Measurements from ENCODE around the gene CYP19A1.
"Not testable (repeated sequence)": the region's sequence is repeated elsewhere in the genome, so short reads cannot be mapped to it uniquely, and the experiment has no call there.

The CYP19A1 gene

DNA sequence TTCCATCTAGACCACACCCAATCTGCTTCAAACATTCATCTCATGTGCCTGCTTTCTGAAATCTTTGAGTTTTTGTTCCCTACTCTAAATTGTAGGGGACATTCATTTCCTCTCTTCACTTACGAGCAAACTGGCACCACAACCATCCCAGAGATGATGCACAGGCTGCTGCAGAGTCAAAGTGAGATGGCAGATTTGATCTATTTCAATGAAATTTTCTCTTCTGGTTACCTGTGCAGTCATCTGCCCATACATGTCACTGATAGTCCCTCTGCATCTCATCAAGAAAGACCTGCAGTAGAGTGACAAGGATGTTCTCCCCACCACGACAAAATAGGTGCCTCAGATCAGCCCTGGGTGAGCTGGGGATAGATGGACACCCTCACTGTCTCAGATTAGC, 125.5 kb downstream of the CYP19A1 start:
- DNase-seq (ENCODE audit: low read depth in 2 of 2): no peak

DNA sequence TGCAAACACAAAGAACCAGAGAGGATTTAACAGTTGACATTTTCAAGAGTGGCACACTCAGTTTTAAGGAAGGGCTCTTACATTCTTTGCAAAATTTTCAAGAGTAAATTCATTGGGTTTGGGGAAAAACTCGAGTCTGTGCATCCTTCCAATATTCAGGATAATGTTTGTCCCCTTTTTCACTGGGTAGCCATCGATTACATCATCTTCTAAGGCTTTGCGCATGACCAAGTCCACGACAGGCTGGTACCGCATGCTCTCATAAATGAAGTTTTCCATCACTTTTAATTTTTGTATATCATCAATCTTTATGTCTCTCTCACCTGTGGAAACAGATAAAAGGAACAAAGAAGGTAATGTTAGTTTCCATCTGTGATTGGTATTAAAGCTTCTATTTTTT, 126.2 kb downstream of the CYP19A1 start:
- DNase-seq (ENCODE audit: low read depth in 2 of 2): no peak

DNA sequence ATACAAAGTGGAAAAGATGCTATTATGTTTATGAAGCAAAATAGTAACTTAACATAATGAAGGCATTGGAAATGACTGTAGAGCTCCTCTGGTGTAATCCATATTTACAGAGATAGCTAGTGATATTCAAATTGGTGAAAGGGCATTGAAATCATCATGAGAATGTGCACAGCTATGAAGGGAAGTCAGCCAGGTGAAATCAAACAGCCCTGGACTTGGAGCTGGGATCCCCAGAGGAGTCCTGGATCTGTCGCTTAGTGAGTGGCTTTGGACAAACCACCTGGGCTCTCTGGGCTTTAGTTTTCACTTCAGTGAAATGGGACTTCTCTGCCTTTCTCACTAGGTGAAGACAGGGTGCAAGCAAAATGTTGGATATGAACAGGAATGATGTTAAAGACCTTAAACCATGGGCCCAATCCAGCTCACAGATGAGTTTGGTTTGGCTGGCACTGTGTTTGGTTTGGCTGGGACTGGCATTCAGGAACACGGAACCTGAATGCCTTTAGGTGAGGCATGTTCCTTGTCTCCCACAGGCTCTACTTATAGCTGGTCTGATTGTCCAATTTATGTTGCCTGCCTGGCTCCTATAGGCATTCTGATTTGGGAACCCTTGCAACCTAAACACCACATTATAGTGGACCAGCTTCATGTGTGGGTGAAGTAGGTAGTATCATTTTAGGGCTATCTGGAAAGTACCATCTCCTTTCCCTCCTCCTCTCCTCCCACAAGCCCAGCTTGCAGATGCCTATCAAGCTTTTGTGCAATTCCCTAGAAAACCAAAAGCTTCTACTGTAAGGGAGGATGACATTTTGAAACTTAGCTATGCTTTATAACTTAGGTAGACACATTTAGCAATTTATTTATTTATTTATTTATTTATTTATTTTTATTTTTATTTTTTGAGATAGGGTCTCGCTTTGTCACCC, 133.1 kb downstream of the CYP19A1 start:
- no peak for DNase-seq (ENCODE audit: low read depth in 2 of 2)

DNA sequence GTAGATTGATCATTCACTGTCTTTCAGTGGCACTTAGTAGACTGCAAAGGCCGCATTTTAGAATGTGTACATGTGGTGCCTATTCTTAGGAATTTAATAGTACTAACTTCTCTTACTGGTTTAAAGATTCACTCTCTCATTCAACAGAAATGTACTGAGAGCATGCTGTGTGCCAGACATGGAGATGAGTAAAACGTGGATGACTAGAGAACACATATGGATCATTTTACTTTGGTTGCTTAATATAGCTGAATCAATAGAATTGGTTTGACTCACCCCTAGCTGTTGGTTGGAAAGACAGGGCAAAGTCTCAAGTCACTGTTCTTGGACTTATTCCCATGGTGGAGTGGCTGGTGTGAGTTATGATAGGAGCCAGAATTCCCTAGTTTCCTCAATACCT, 134.6 kb downstream of the CYP19A1 start:
- DNase-seq (ENCODE audit: low read depth in 2 of 2): no peak

DNA sequence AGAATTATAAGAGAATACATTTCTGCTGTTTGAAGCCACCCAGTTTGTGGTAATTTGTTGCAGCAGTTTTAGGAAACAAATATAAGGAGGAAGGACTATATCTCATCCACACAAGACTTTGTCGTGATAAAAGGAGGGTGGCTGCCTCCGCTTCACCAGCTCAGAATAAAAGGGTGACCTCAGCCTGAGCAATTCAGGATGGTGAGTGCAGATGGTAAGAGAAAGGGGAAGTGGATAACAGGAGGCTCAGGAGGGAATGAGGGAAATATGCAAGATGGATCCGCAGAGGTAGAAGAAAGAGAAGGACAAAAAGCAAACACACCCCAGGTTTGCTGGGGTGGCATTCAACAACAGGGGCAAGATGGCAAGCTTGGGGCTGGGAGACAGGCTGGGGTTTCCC, 135.6 kb downstream of the CYP19A1 start:
- no peak for DNase-seq (ENCODE audit: low read depth in 2 of 2)

DNA sequence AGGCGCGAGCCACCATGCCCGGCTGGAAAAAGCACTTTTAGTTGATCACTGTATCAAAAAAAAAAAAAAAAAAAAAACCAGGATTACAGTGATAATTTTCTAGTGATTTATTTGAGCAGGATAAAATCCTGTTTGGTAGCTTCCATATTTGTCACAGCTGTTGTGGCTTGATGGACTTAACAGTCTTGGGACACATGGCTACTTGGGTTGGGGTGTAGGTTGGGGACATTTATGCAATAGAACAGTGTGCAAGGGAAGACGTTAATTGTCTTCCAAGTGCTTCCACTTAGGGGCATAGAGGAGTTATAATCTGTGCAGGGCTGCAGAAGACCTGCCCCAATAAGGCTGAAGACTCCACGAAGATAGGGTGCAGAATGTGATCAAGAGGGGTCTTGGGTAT, 136.8 kb downstream of the CYP19A1 start:
- DNase-seq (ENCODE audit: low read depth in 2 of 2): no peak

DNA sequence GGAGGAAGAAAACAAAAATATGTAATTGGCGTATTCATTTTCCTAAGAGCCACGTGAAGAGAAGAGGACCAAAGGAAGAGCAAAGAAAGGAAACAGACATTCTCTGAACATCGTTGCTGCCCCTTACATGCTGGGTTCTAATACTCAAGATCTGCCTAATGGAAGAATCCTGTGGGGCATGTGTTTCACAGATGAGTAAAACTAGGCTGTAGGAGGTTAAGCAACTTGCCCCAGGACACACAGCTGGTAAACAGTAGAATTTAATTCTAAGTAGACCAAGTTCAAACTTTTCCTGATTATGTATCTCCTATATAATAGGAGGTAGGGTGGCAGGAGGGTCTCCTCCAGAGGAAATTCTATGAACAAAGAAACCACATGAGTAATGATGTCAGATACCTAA, 137.6 kb downstream of the CYP19A1 start:
- DNase-seq (ENCODE audit: low read depth in 2 of 2): no peak

DNA sequence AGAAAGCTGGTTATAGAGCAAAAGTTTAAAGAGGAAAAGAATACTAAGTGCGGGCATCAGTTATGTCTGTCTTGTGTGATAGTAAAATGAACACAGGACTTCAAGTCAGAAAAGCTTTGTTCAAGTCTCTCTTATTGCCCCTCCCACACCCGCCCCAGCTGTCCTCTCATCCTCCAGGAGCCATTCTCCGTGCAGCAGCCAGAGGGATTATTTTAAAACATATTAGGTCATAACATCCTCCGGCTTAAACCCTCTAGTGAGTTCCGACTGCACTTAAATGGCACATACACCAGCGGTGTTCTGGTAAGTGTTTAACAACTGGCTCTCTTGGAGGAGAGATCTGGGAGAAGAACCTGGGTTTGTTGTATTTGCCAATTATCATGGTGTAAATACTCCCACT, 138.9 kb downstream of the CYP19A1 start:
- no peak for DNase-seq (ENCODE audit: low read depth in 2 of 2)

DNA sequence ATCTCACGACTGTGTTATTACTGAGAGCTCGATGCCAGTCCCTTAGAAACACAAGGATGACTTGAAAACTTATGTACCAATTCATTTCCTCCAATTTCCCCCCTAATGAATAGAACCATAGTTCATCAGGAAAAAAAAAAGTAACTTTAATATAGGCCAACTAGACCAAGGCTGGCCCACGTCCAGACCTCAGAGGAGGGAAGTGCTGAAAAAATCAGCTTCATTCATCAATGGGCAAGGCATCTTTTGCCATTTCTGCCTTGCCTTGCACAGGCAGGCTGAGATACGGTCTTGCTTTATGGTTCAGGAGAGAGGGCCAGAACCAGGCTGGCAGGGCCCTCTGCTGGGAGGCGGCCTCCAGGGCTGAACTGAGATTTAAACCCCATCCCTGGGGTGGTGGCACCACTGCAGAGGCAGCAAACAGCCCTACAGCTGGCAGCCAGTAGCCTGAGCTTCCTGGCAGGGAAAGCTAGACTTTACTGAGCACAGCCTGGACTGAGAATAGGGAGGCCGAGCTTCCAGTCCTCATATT, 139.6 kb downstream of the CYP19A1 start:
- DNase-seq (ENCODE audit: low read depth in 2 of 2): no peak

DNA sequence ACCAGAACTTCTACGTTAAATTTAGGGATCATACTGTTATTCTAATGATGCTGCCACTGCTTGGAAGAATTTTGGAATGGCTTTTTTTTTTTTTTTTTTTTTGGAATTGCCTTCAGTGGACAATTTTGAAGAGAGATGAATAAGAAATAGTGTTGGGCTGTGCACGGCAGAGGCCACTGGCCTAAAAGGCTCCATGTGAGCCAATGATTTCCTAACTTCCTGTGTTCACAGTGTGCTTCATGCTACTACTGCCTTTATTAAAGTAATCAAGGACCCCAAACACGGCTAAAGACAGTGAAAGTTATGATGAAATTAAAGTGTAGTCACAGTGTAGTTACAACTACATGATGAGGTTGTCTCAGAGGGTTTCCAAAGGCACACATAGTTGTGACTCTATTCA, 142.9 kb downstream of the CYP19A1 start:
- no peak for DNase-seq (ENCODE audit: low read depth in 2 of 2)

DNA sequence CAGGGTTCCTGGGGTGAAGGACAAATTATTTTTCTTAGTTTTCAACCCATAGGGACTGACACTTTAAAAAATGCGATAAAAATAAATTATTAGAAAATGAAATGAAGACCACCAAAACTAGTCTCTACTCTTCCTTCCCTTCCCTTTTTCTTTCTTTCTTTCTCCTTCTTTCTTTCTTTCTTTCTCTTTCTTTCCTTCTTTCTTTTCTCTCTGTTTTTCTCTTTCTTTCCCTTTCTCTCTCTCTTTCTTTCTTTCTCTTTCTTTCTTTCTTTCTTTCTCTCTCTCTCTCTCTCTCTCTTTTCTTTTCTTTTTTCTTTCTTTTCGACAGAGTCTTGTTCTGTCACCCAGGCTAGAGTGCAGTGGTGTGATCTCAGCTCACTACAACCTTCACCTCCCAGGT, 144.4 kb downstream of the CYP19A1 start:
- DNase-seq (ENCODE audit: low read depth in 2 of 2): no peak

DNA sequence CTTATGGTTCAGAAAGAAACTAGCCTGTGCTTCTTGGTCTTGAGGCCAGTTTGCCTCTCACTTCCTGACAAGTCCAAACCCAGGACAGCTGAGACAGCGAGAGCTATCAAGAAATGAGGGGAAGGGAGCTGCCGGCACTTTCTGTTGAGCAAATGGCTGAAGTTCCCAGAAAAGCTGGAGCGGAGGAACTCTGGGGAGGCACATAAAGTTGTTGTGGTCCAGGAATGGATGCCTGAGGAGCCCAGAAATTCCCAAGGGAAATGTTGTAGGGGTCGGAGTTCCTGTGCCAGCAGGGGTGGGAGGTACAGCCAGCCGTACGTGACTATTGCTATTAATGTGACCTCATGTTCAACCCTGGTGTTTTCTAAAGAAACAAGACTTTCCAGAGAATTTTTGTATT, 144.9 kb downstream of the CYP19A1 start:
- no peak for DNase-seq (ENCODE audit: low read depth in 2 of 2)

DNA sequence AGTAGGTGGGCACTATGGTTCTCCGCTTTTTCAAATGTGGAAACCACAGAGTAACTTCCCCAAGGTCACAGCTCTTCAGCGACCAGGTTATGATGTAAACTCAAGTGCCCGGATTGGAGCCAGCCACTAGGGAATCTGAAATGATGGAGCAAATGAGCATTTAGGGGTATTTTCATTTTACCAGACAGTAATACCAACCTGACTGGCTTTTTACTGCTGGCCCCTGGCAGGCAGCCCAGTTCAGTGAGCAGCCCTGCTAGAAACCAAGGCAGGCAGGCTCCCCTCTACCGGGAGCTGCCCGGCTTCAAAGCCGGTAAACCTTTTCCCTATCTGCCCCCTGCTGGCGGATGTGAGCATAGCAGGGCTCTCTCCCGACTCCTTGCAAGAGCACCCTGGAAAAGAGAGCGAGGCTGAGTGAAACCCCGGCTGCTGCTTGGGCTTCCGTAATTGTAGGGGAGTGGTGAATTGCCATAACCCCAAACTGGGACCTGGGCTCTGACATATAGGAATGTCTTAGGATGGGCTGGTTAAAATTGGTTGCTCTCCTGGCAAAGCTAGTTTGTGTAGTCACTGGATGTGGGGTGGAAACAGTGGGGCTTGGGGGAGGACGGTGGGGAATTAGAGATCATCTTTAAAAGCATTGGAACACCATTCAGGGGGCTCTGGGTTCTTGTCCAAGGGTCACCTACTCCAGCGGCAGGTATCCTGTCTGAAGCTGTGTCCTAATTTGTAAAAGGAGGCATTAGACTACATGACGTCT, 145.7 kb downstream of the CYP19A1 start:
- peak; percentile 72 to 82 for DNase-seq (ENCODE audit: low read depth in 2 of 2)

DNA sequence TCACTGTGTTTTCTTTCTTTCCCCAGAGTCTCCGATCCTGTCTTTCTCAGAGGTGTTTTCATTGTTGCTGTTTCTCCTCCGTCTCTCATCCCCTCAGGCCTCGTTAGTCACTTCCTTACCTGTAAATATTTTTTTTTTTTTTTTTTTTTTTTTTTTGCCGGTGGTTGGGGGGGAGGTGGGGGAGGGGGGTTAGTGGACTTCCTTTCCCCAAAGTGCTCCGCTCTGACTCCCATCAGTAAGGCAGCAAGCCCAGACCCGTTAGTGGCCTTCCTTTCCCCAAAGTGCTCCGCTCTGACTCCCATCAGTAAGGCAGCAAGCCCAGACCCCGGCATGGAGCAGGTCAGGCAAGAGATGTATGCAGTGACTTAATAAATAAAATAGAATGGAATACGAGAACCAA, 146.6 kb downstream of the CYP19A1 start:
- DNase-seq (ENCODE audit: low read depth in 2 of 2): no peak

DNA sequence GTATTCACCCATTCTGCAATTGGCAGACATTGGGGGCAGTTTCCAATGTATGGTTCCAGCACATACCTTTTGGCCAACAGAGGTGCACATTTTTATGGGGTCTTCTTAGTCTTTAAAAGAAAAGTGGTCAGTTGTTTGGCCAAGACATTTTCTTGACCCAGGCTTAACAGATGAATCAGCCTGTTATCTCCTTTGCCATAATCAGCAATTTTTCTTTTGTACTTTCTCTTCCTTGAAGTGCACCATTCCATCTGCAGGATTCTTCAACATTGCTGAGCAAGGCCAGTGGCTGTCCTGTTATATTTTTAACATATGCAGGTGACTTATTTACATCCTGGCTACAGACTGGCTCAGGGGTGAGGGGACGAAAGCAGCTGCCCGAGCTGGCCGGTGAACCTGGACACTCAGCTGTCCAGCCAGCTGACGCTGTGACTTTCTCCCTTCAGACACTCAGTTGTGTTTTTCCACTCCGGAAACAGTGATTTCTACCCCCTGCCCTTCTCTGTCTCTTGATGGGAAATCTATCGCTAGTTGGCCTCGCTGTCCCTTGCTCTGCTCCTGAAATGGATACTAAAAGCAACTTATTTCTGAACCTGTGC, 147.2 kb downstream of the CYP19A1 start:
- no peak for DNase-seq (ENCODE audit: low read depth in 2 of 2)

DNA sequence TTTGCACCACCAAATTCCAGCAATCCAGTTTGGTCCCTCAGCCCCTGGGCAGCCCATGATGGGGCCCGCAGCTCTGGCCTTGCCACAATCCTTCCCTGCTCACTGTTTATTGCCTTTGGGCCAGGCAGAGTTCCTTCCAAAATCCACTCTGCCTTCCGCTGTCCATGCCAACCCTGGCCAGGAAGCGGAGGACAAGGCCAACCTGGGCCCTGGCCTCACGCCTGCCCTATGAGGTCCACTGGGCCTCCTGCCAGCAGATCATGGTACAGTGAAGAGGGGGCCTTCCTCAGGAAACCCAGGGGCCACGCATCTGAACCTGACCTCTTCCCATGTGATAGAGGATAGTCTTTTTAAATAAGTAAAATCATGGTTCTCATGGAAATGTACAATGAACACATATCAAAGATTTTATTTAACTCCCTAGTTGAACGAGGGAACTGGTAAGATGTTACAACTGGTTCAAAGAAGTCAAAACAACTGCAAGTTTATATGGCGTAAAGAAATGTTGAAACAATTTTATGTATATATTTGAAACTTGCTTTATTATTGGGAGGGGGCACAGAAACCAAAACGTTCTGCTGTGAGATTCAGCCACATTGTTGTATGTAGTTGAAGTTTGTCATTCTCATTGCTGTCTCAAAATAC, 147.8 kb downstream of the CYP19A1 start:
- DNase-seq (ENCODE audit: low read depth in 2 of 2): no peak

DNA sequence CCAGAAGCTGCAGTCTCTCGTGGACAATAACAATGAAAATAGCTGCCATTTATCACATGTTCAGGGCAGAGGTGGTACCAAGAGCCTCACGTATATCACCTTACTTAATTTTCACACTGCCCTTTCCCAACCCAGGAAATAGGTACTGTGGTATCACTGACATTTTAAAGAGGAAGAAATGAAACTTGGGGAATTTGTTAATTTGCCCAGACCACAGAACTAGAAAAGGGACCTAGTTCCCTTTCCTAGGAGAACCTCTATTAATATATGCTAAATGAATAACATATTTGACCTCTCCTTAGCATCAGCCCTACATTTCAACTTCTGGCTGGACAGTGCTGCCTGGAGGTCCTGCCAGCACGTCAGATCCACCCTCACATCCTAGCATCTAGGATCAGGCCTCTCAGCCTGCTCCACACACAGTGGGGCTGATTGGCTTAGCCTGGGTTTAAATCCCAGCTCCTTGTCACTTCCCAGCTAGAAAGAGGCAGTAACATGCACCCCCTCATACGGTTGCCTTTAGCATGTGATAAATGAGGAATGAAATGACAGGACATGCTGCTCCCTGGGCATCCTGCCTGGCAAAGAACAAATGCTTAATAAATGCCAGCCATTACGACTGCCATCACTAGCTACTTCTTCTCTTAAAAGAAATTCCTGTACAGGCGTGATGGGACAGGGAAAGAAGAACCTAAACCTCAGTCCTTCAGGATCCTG, 148.6 kb downstream of the CYP19A1 start:
- DNase-seq (ENCODE audit: low read depth in 2 of 2): no peak

DNA sequence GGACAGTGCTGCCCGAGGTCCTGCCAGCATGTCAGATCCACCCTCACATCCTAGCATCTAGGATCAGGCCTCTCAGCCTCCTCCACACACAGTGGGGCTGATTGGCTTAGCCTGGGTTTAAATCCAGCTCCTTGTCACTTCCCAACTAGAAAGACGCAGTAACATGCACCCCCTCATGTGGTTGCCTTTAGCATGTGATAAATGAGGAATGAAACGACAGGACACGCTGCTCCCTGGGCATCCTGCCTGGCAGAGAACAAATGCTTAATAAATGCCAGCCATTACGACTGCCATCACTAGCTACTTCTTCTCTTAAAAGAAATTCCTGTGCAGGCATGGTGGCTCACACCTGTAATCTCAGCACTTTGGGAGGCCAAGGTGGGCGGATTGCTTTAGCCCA, 149.6 kb downstream of the CYP19A1 start:
- not testable (repeated sequence) for DNase-seq (ENCODE audit: low read depth in 2 of 2)

DNA sequence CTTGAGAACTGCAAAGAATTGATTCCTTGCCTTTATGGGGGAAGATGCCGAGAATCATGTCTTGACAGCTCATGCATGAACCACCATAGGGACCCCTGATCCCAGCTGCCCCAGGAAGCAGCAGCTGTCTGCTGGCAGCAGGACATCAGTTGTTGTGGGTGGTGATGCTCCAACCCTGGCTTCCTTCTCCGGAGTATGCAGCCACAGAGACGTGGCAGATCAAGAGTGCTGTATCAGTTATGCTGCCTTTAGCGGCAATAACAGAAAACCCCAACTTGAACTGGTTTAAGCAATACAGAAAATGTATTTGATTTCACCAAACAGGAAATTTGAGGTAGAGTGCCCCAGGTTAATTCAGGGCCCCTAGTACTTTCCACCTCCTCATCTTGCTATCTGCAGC, 151.5 kb downstream of the CYP19A1 start:
- no peak for DNase-seq (ENCODE audit: low read depth in 2 of 2)

DNA sequence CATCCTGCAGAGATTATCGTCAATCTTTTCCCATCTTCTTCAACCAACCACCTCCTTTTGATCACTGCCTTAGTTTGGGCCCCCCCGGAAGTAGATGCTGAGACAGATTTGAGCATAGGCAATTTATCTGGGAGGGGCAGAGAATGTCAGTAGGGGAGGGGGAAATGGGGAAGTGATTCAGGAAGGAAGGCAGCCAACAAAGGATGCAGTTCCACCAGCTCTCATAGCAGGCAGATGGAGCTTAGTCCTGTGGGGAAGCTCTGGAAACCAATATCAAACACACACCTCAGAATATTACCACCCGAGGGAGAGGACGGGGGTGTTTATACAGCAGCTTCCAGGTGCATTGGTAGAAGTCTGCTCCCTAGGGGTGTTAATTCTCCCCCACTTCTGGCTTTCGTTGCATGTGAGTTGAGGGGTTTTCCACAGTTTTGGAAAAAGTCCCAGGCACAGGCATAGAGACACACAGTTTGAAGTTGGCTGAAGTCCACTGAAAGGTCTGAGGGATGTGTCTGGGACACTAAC, 152.2 kb downstream of the CYP19A1 start:
- DNase-seq (ENCODE audit: low read depth in 2 of 2): no peak
